CD4-positive, CD25-positive, alpha-beta regulatory T cell (primary cell): ENCODE data around the gene HSD3B2. TPM values are rescaled to one million over a fixed set of nuclear protein-coding genes. Genes with fewer than 3 reads are reported as not detected.

Experiments used
- ATAC-seq, 2 donors: fragments of 150-1000 bp; cut with Tn5 transposase; one replicate each; pipeline ENCODE4 v1.10.0; 2021; ENCODE audit warnings: low read depth in 2 of 2, moderate number of reproducible peaks in 2 of 2, moderate library complexity in 1 of 2
- DNase-seq, 3 donors: peaks; one replicate each; pipeline versions ENCODE4 v3.0.0 to v3.0.0-alpha.2; 2012 to 2022; ENCODE audit warnings: mixed read lengths in 1 of 3
- H3K27ac ChIP-seq: one replicate; pipeline ENCODE4 v1.7.0; 2013; ENCODE audit warnings: mild to moderate bottlenecking, low read length; ENCODE audit not compliant: insufficient read depth, poor library complexity, severe bottlenecking
- H3K27me3 ChIP-seq: one replicate; pipeline ENCODE4 v1.7.0; 2013; ENCODE audit warnings: low read length; ENCODE audit not compliant: control insufficient read depth, insufficient read depth
- H3K36me3 ChIP-seq: one replicate; pipeline ENCODE4 v1.7.0; 2013; ENCODE audit warnings: mild to moderate bottlenecking, low read length, moderate library complexity; ENCODE audit not compliant: control insufficient read depth, insufficient read depth
- H3K4me1 ChIP-seq: 2 replicates; pipeline ENCODE4 v1.7.0; 2013; ENCODE audit warnings: mild to moderate bottlenecking, low read length; ENCODE audit not compliant: insufficient read depth, control insufficient read depth, poor library complexity, severe bottlenecking
- H3K4me3 ChIP-seq: one replicate; pipeline ENCODE4 v1.7.0; 2013; ENCODE audit warnings: low read depth, mild to moderate bottlenecking, low read length, moderate library complexity
- H3K9me3 ChIP-seq, 2 experiments: 1 replicate in 1 of 2; 2 replicates in 1 of 2; pipeline ENCODE4 v1.7.0; 2013; ENCODE audit warnings: low read length in 2 of 2, mild to moderate bottlenecking in 1 of 2, moderate library complexity in 1 of 2; ENCODE audit not compliant: control insufficient read depth in 2 of 2
- H3K27ac Mint-ChIP-seq, 3 donors: one replicate each; pipeline ENCODE4 v1.8.0; 2020 to 2022; ENCODE audit warnings: mild to moderate bottlenecking in 3 of 3, mixed read lengths in 3 of 3, moderate library complexity in 2 of 3
- H3K27me3 Mint-ChIP-seq: one replicate; pipeline ENCODE4 v1.8.0; 2022; ENCODE audit warnings: mild to moderate bottlenecking, mixed read lengths
- H3K36me3 Mint-ChIP-seq: one replicate; pipeline ENCODE4 v1.8.0; 2020; ENCODE audit warnings: mixed read lengths
- H3K4me1 Mint-ChIP-seq, 4 donors: one replicate each; pipeline ENCODE4 v1.8.0; 2020 to 2022; ENCODE audit warnings: mixed read lengths in 4 of 4, mild to moderate bottlenecking in 1 of 4
- H3K4me3 Mint-ChIP-seq, 4 donors: one replicate each; pipeline ENCODE4 v1.8.0; 2020 to 2022; ENCODE audit warnings: mild to moderate bottlenecking in 4 of 4, mixed read lengths in 4 of 4, moderate library complexity in 3 of 4
- H3K9me3 Mint-ChIP-seq, 7 donors: one replicate each; pipeline ENCODE4 v1.8.0; 2020 to 2022; ENCODE audit warnings: mixed read lengths in 7 of 7, mild to moderate bottlenecking in 3 of 7, moderate library complexity in 2 of 7
- polyA plus RNA-seq, 4 donors: library from polyadenylated mRNA; unstranded; fragments of 300-500 nt; fragmentation: Illumina TruSeq; gene quantifications; one replicate each; pipeline ENCODE4 v1.2.3, GENCODE V29; 2021
- total RNA-seq: library from RNA; stranded (reverse); gene quantifications from one replicate; pipeline ENCODE4 v1.2.3, GENCODE V29; 2022

The HSD3B2 gene
- total and polyA plus RNA-seq, 5 donors from 2014 or later: not detected

GRCh38 chr1:119447344-119448126 lies 32.6 kb downstream of the HSD3B2 start:
- ATAC-seq (no peak), DNase-seq (no peak)
- Mint-ChIP-seq H3K9me3 (peaks cover 0 to 5% (median 0%) of the 10 kb centered on the region in 7 donors), H3K4me3 (no peak overlapping the region), H3K27me3 (peaks cover 4% of the 10 kb centered on the region), H3K27ac (no peak overlapping the region), H3K36me3 (no peaks in the 10 kb centered on the region), H3K4me1 (no peaks in the 10 kb centered on the region)
- H3K9me3 ChIP-seq: no peaks in the 10 kb centered on the region
- H3K4me3 ChIP-seq: no peak overlapping the region
- H3K36me3 ChIP-seq: no peaks in the 10 kb centered on the region
- H3K27me3 ChIP-seq: no peaks in the 10 kb centered on the region
- H3K27ac ChIP-seq: no peak overlapping the region
- H3K4me1 ChIP-seq: no peaks in the 10 kb centered on the region

GRCh38 chr1:119448127-119448511 lies 33.2 kb downstream of the HSD3B2 start:
- Histone ChIP-seq H3K27me3 (no peaks in the 10 kb centered on the region), H3K4me3 (no peak overlapping the region), H3K9me3 (no peaks in the 10 kb centered on the region), H3K36me3 (no peaks in the 10 kb centered on the region), H3K4me1 (no peaks in the 10 kb centered on the region), H3K27ac (no peak overlapping the region)
- Mint-ChIP-seq H3K9me3 (peaks cover 0 to 5% (median 0%) of the 10 kb centered on the region in 7 donors), H3K4me3 (no peak overlapping the region), H3K36me3 (no peaks in the 10 kb centered on the region), H3K27ac (no peak overlapping the region), H3K27me3 (peaks cover 4% of the 10 kb centered on the region), H3K4me1 (no peaks in the 10 kb centered on the region)
- ATAC-seq: no peak
- no peak for DNase-seq

GRCh38 chr1:119449971-119450370 lies 35.0 kb downstream of the HSD3B2 start:
- Mint-ChIP-seq H3K9me3 (peaks cover 0 to 7% (median 0%) of the 10 kb centered on the region in 7 donors), H3K27ac (no peak overlapping the region)

GRCh38 chr1:119451158-119451557 lies 36.2 kb downstream of the HSD3B2 start:
- H3K27ac Mint-ChIP-seq: no peak overlapping the region
- DNase-seq (no peak), ATAC-seq (no peak)
- Histone ChIP-seq H3K27ac (no peak overlapping the region), H3K27me3 (no peaks in the 10 kb centered on the region), H3K4me1 (no peaks in the 10 kb centered on the region), H3K36me3 (no peaks in the 10 kb centered on the region), H3K4me3 (no peak overlapping the region), H3K9me3 (no peaks in the 10 kb centered on the region)
- H3K36me3 Mint-ChIP-seq: no peaks in the 10 kb centered on the region
- no peak overlapping the region for H3K4me3 Mint-ChIP-seq
- peaks cover 0 to 7% (median 0%) of the 10 kb centered on the region in 7 donors for H3K9me3 Mint-ChIP-seq
- peaks cover 4% of the 10 kb centered on the region for H3K27me3 Mint-ChIP-seq
- H3K4me1 Mint-ChIP-seq: no peaks in the 10 kb centered on the region

More at GRCh38 chr1:119449971-119450370, 35.0 kb downstream of the HSD3B2 start:
- H3K36me3 Mint-ChIP-seq: no peaks in the 10 kb centered on the region
- H3K27ac ChIP-seq: no peak overlapping the region
- H3K27me3 ChIP-seq: no peaks in the 10 kb centered on the region
- H3K27me3 Mint-ChIP-seq: peaks cover 4% of the 10 kb centered on the region
- no peaks in the 10 kb centered on the region for H3K4me1 ChIP-seq
- no peak for DNase-seq
- H3K4me3 Mint-ChIP-seq: no peak overlapping the region
- no peak for ATAC-seq
- no peaks in the 10 kb centered on the region for H3K9me3 ChIP-seq
- no peaks in the 10 kb centered on the region for H3K4me1 Mint-ChIP-seq
- H3K36me3 ChIP-seq: no peaks in the 10 kb centered on the region
- H3K4me3 ChIP-seq: no peak overlapping the region

GRCh38 chr1:119452091-119452490 lies 37.1 kb downstream of the HSD3B2 start:
- no peaks in the 10 kb centered on the region for H3K4me1 ChIP-seq
- no peaks in the 10 kb centered on the region for H3K27me3 ChIP-seq
- H3K36me3 ChIP-seq: no peaks in the 10 kb centered on the region
- H3K27me3 Mint-ChIP-seq: peaks cover 4% of the 10 kb centered on the region
- no peaks in the 10 kb centered on the region for H3K9me3 ChIP-seq
- no peak overlapping the region for H3K4me3 ChIP-seq
- H3K4me3 Mint-ChIP-seq: no peak overlapping the region
- no peaks in the 10 kb centered on the region for H3K36me3 Mint-ChIP-seq
- H3K4me1 Mint-ChIP-seq: no peaks in the 10 kb centered on the region
- no peak overlapping the region for H3K27ac Mint-ChIP-seq
- no peak for DNase-seq
- no peak for ATAC-seq
- H3K9me3 Mint-ChIP-seq: peaks cover 0 to 7% (median 0%) of the 10 kb centered on the region in 7 donors
- no peak overlapping the region for H3K27ac ChIP-seq

GRCh38 chr1:119453021-119453420 lies 38.1 kb downstream of the HSD3B2 start:
- H3K36me3 ChIP-seq: no peaks in the 10 kb centered on the region
- no peak overlapping the region for H3K4me3 ChIP-seq
- DNase-seq (no peak), ATAC-seq (no peak)
- no peaks in the 10 kb centered on the region for H3K4me1 ChIP-seq
- H3K27me3 ChIP-seq: no peaks in the 10 kb centered on the region
- Mint-ChIP-seq H3K4me1 (no peaks in the 10 kb centered on the region), H3K27ac (no peak overlapping the region), H3K36me3 (no peaks in the 10 kb centered on the region), H3K4me3 (no peak overlapping the region), H3K9me3 (peaks cover 0 to 8% (median 0%) of the 10 kb centered on the region in 7 donors), H3K27me3 (peaks cover 4% of the 10 kb centered on the region)
- no peak overlapping the region for H3K27ac ChIP-seq
- H3K9me3 ChIP-seq: no peaks in the 10 kb centered on the region

- Histone ChIP-seq H3K4me1 (no peaks in the 10 kb centered on the region), H3K27me3 (no peaks in the 10 kb centered on the region), H3K27ac (no peak overlapping the region), H3K36me3 (no peaks in the 10 kb centered on the region), H3K4me3 (no peak overlapping the region), H3K9me3 (no peaks in the 10 kb centered on the region)
- H3K4me3 Mint-ChIP-seq: no peak overlapping the region
- DNase-seq (no peak), ATAC-seq (no peak)
- no peaks in the 10 kb centered on the region for H3K36me3 Mint-ChIP-seq
- H3K4me1 Mint-ChIP-seq: no peaks in the 10 kb centered on the region
- no peaks in the 10 kb centered on the region for H3K27me3 Mint-ChIP-seq
- peaks cover 0 to 4% (median 0%) of the 10 kb centered on the region in 7 donors for H3K9me3 Mint-ChIP-seq
- H3K27ac Mint-ChIP-seq: no peak overlapping the region
Measured at GRCh38 chr1:119462964-119463363, 48.0 kb downstream of the HSD3B2 start.

GRCh38 chr1:119463569-119463968 lies 48.6 kb downstream of the HSD3B2 start:
- no peaks in the 10 kb centered on the region for H3K27me3 ChIP-seq
- H3K27ac ChIP-seq: no peak overlapping the region
- Mint-ChIP-seq H3K36me3 (no peaks in the 10 kb centered on the region), H3K27ac (no peak overlapping the region), H3K4me3 (no peak overlapping the region), H3K27me3 (no peaks in the 10 kb centered on the region), H3K9me3 (peaks cover 0 to 4% (median 0%) of the 10 kb centered on the region in 7 donors), H3K4me1 (no peaks in the 10 kb centered on the region)
- no peak for ATAC-seq
- no peak overlapping the region for H3K4me3 ChIP-seq
- no peaks in the 10 kb centered on the region for H3K36me3 ChIP-seq
- DNase-seq: no peak
- H3K4me1 ChIP-seq: no peaks in the 10 kb centered on the region
- H3K9me3 ChIP-seq: no peaks in the 10 kb centered on the region
